SIG-M5 (cell line): ENCODE measurements around the gene ZNF408.
A peak's percentile ranks its signal among the peaks of the same experiment; 100 is the strongest.
"Not testable (repeated sequence)": the region's sequence is repeated elsewhere in the genome, so short reads cannot be mapped to it uniquely, and the experiment has no call there.

Source experiments
- DNase-seq: peaks from one replicate; lab custom pipeline; 2025; lab: John Stamatoyannopoulos, UW

ZNF408 gene

DNA sequence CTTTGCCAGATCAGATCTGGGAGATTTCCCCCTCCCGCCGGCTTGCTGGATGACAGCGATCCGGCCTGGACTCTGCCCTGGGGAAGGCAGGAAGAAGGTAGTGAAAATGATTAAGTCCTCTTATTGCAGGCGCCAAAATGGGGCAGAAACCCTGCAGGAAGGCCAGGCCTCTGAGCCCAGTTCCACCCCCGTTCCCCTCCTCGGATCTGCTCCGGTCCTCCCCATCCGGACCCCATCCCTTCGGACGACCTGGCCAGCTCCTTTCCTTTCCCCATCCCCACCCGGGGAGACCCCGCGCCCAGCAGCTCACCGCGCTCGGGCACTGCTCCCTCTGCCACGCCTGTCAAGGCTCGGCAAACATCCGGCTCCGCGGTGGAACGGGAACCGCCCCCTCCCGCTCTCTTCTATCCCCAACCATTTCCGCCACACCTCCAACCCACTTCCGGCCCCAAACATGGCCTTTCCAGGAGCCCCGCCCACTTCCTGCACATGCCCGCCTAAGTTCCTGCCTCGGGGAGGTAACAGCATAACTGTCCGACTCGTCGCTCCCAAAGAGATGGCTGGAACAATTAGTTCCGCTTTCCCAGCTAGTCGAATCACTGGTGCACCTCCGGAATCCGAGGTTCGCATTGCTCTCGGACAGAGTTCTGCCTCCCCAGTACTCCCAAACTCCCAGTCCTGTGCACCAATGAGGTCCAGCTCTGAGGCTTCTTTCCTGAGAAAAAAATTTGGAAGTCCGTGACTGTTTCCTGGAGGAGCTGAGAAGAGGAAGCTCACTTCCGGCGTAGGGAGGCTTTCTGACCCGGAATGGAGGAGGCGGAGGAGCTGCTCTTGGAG lies at the start of gene ZNF408, which contains the start of gene ARHGAP1:
Gene ZNF408 (plus strand): TSS at position 791 of the 837 bp plus-strand sequence. CDS start 17 bp downstream, at position 808.
Gene ARHGAP1 (minus strand): TSS at position 379 of the 837 bp plus-strand sequence. CDS start 4,512 bp downstream, outside the sequence.
- peak; percentile 88 for DNase-seq

DNA sequence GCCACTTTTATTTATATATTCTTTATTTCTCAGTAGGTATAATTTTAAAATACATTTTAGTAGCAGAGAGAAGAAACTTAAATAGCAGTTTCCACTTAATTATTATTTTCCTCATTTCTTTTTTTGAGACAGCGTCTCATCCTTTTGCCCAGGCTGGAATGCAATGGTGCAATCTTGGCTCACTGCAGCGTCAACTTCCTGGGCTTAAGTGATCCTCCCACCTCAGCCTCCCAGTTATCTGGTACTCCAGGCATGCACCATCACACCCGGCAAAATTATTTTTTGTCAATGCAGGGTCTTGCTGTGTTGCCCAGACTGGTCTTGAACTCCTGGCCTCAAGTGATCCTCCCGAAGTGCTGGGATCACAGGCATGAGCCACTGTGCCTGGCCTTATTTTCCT lies 45.2 kb upstream of the ZNF408 start:
- DNase-seq, result no peak

GRCh38 chr11:46657186-46657585 lies 43.6 kb upstream of the ZNF408 start:
- DNase-seq, result no peak

DNA sequence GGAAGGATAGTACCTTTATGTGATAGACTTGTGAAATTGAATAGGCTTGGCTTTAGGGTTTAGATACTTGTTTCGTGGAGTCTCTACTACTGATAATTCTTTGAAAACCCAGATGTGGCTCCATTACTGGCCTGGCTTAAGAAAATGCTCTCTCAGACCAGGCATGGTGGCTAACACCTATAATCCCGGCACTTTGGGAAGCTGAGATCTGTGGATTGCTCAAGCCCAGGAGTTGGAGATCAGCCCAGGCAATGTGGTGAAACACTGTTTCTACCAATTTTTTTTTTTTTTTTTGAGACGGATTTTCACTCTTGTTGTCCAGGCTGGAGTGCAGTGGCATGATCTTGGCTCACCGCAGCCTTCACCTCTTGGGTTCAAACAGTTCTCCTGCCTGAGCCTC lies 42.6 kb upstream of the ZNF408 start:
- no peak for DNase-seq

DNA sequence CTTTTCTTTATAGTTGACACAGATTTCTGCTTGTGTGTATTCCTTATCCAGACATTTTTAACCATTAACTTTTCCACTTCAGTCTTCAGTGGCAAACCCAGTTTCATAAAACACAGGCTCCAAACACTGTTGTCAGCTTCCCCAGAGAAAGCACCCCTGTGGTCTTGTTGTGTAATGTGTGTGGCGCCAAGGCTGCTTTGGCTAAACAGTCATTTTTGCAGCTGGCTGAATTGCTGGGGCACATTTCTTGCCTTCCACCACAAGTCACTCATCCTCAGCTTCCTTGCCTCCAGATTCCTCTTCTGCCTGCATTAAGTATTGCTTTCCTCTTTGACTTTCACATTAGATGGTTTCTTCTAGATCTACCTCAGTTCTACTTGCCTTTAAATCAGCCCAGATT lies 40.9 kb upstream of the ZNF408 start:
- DNase-seq, result peak; percentile 77

DNA sequence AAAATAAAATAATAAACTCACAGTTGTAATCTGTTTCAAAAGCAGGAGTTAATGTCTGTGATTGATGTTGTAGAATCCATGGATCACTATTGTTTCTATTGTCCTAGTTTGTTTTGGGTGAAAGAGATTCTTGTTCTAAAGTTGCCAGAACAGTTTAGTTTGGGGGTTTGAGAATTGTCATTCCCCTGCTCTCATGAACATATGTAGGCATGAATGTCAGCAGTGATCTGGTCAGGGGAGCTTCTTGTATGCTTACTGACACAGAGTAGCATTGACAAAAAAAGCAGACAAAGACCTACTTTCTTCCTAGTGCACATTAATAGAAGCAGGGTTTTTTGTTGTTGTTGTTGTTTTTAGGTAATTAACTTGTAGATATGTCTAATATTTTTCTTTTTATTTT lies 39.0 kb upstream of the ZNF408 start:
- no peak for DNase-seq

- no peak for DNase-seq
These were observed 38.5 kb upstream of the ZNF408 start for GRCh38 chr11:46662366-46662765.

DNA sequence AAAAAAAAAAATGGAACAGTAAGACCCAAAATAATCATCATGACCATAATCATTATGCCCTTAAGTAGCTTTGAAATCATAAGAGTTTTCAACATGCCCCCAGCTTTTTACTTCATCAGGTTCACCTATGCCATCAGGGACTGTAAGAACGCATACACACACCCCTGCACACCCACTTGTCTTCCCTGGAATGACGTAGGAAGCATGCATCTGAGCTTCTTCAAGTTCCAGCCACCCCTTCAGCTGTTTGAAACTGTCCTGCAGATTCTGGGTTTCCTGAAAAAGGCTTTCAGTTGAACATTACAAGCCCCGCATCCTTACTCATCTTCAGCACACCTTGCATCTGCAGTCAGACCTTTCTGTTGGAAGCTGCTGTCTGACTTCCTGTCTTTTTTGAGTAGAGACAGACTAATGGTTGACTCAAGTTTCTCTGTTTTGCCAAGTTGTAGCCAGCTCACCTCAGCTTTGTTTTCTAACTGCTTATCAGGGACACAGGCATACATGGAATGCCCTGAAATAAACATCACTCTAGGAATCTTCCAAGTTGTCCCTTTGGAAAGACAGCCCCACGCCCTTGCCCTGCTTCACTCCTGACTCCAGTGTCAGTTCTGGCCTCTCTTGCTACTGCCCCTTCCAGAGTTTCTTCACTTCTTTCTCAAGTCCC lies 37.4 kb upstream of the ZNF408 start:
- DNase-seq, result no peak

DNA sequence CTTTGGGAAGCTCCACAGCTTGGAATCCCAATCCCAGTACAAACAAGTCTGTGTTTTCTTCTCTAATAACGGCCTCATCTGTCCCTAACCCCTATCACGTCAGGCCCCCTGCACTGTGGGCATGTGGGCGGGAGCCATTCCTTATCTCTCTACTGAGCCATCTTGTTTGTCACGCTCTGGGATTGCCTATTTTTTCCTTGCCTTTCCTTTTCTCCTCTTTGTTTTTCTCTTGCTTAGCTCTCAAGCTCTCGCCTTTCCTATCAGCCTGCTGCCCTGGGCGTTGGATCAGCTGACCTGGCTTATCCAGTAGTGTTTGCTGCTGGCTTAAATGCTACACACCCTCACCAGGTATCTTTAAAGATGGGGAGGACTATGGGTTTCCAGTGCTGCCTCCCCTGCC lies 36.2 kb upstream of the ZNF408 start:
- DNase-seq, result no peak

DNA sequence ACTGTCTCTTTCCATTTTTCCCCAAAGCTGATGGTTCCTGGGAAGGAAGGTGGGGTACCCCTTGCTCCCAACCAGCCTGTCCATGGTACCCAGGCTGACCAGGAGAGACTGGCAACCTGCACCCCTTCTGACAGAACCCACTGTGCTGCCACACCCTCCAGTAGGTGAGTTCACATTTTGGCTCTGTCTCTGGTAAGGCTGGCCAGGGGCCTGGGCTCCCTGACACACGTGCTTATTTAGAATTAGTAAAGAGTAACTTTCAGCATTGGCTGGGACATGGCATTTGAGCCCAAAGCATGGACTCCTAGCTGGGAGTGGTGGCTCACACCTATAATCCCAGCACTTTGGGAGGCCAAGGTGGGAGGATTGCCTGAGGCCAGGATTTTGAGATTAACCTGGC lies 35.5 kb upstream of the ZNF408 start:
- DNase-seq, result no peak

GRCh38 chr11:46666516-46666915 lies 34.3 kb upstream of the ZNF408 start:
- no peak for DNase-seq

DNA sequence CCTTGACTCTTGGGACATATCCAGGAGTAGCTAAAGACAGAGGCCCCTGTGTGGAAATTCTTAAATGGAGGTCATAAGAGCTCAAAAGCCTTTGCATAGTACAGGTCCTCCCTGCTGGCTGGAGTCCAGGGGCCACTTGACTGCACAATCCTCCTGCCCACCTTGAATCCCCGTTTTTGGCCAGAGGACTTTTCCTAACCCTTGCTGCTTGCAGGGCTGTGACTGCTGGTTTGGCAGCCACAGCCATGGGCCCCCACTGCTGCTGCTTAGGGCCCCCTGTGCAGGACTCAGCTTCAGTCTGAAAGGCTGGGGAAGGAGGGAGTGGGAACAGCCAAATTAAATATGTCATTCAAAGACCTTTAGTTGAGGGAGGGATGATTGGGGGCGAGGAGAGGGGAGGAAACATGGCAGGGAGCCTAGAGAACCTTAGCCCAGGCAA lies 33.8 kb upstream of the ZNF408 start:
- DNase-seq, result no peak

GRCh38 chr11:46668480-46669085 lies 32.2 kb upstream of the ZNF408 start:
- DNase-seq, result no peak

GRCh38 chr11:46669711-46670139 lies 31.1 kb upstream of the ZNF408 start:
- DNase-seq, result no peak

DNA sequence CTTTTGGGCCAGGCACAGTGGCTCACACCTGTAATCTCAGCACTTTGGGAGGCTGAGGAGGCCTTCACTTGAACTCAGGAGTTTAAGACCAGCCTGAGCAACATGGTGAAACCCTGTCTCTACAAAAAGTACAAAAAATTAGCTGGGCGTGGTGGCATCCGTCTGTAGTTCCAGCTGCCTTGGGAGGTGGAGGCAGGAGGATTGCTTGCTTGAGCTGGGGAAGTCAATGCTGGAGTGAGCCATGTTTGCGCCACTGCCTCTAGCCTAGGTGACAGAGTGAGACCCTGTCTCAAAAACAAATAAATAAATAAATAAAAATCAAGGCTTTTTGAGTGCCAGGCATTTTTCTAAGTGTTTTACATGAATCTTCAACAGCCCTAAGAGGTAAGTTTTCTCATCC lies 30.3 kb upstream of the ZNF408 start:
- not testable (repeated sequence) for DNase-seq

DNA sequence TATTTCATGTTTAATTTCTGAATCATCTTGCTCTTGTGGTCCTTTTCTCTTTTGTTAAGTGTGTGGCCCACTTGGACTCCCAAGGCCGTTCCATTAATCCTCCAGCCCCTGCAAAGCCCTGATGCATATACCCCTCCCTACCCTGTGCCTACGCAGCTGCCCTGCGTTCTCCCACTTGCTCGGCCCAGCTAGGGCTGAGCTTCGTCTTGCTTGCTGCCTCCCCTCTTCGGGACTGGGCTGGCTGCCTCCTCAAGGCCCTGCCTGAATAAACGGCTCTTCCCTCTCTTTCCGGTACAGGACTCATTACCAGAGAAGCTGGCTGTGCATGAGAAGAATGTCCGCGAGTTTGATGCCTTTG lies 28.9 kb upstream of the ZNF408 start:
- DNase-seq, result no peak

- DNase-seq, result no peak
These were observed 28.4 kb upstream of the ZNF408 start for GRCh38 chr11:46672381-46672839.

GRCh38 chr11:46673713-46674462 lies 26.9 kb upstream of the ZNF408 start:
- DNase-seq, result no peak

DNA sequence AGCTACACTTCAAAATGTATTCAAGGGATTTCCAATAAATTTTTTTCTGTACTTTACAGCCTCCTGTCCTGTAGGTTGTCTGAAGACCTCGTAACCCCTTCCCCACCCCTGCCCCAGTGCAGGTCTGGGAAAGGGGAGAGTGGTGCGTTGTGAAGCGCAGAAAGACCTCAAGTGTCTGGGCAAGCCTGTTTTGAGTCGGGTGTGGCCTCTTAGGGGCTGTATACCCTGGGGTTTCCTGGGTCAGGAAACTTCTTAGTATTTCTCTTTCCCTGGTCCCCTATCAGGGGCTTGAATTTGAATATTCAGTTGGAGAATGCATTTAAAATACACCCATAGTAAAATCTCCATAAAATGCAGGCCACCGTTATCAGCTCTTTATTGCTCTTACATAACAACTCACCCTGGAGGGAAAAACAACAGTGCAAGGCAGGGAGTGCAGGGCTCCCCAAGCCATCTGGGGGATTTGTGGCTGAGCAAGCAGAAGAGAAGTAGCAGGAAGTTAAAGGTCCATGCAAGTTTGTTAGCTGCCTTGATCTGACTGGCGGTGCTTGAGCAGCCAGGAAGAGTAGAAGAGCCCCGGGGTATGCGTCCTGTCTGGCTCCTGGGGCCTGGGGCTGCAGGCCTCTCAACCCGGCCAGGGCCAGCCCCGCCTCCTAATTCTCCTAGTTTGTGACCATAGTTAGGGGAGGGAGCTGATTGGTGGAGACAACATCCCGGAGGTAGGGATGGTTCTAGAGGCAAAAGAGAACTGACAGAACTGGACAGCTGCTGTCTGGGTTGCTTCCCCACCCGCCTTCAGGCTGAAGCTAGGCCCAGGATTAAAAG lies 26.2 kb upstream of the ZNF408 start:
- DNase-seq, result peak; percentile 52

- DNase-seq, result no peak
These were observed 25.5 kb upstream of the ZNF408 start for GRCh38 chr11:46675288-46675851.

DNA sequence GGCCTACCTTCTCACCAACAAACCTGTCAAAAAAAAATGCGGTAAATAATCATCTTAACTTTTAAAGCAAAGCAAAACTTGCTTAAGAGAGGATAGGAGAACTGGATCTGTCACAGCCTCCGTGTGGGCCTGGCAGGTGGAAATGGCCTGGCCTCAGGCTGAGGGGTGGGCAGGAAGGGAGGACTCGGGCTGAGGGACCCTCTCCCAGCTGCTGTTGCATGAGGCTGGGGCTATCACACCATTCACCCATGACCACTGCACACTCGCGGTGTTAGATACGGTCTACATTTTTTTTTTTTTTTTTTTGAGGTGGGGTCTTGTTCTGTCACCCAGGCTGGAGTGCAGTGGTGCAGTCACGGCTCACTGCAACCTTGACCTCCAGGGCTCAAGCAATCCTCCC lies 24.9 kb upstream of the ZNF408 start:
- DNase-seq, result no peak
